Memory B cell (primary cell): Measurements from ENCODE around the gene MAEA.

Source experiments
- ATAC-seq: fragments of 150-1000 bp; cut with Tn5 transposase; 2 replicates; pipeline ENCODE4 v1.10.0; 2021; ENCODE audit warnings: low read depth, mild to moderate bottlenecking, moderate library complexity
- DNase-seq, 2 donors: peaks; one replicate each; pipeline ENCODE4 v3.0.0; 2022; ENCODE audit warnings: low spot score in 2 of 2
- H3K27ac Mint-ChIP-seq: one replicate; pipeline ENCODE4 v1.8.0; 2022; ENCODE audit warnings: mild to moderate bottlenecking, moderate library complexity, mixed read lengths
- H3K27me3 Mint-ChIP-seq: one replicate; pipeline ENCODE4 v1.8.0; 2022; ENCODE audit warnings: mixed read lengths
- H3K36me3 Mint-ChIP-seq: one replicate; pipeline ENCODE4 v1.8.0; 2022; ENCODE audit warnings: mild to moderate bottlenecking, mixed read lengths
- H3K4me1 Mint-ChIP-seq: one replicate; pipeline ENCODE4 v1.8.0; 2022; ENCODE audit warnings: mixed read lengths
- H3K4me3 Mint-ChIP-seq: one replicate; pipeline ENCODE4 v1.8.0; 2022; ENCODE audit warnings: mild to moderate bottlenecking, moderate library complexity, mixed read lengths
- H3K9me3 Mint-ChIP-seq: one replicate; pipeline ENCODE4 v1.8.0; 2022; ENCODE audit warnings: mixed read lengths

MAEA gene

GRCh38 chr4:1246901-1247863, 42.5 kb upstream of the MAEA start:
- peak overlapping the region; percentile 87 for H3K27ac Mint-ChIP-seq
- no peaks in the 10 kb centered on the region for H3K27me3 Mint-ChIP-seq
- H3K9me3 Mint-ChIP-seq: no peaks in the 10 kb centered on the region
- H3K4me1 Mint-ChIP-seq: peaks cover 51% of the 10 kb centered on the region
- H3K36me3 Mint-ChIP-seq: peaks cover 3% of the 10 kb centered on the region
- ATAC-seq (no peak), DNase-seq (no peak)
- peak overlapping the region; percentile 91 for H3K4me3 Mint-ChIP-seq

- DNase-seq (no peak), ATAC-seq (peak; percentile 28)
- peak overlapping the region; percentile 87 for H3K27ac Mint-ChIP-seq
- no peaks in the 10 kb centered on the region for H3K9me3 Mint-ChIP-seq
- H3K27me3 Mint-ChIP-seq: no peaks in the 10 kb centered on the region
- H3K4me1 Mint-ChIP-seq: peaks cover 49% of the 10 kb centered on the region
- H3K36me3 Mint-ChIP-seq: peaks cover 6% of the 10 kb centered on the region
- H3K4me3 Mint-ChIP-seq: peak overlapping the region; percentile 91
These were observed 41.8 kb upstream of the MAEA start for GRCh38 chr4:1247864-1248244.

GRCh38 chr4:1248245-1249147, 41.2 kb upstream of the MAEA start, which contains the start of gene CTBP1:
TSS of gene CTBP1 (minus strand) at chr4:1249130. CDS start at chr4:1241331, 7,799 bp downstream.
- H3K27me3 Mint-ChIP-seq: no peaks in the 10 kb centered on the region
- peak within 1 kb of the TSS; percentile 97 for H3K27ac Mint-ChIP-seq
- H3K36me3 Mint-ChIP-seq: peaks cover 9% of the 10 kb centered on the region
- H3K4me3 Mint-ChIP-seq: peak within 1 kb of the TSS; percentile 93
- DNase-seq (peak; percentile 90 to 93), ATAC-seq (peak; percentile 48)
- H3K4me1 Mint-ChIP-seq: peaks cover 49% of the 10 kb centered on the region
- H3K9me3 Mint-ChIP-seq: no peaks in the 10 kb centered on the region

- peaks cover 12% of the 10 kb centered on the region for H3K36me3 Mint-ChIP-seq
- peak; percentile 85 for DNase-seq
- H3K4me1 Mint-ChIP-seq: peaks cover 48% of the 10 kb centered on the region
- H3K9me3 Mint-ChIP-seq: no peaks in the 10 kb centered on the region
- H3K27ac Mint-ChIP-seq: peak overlapping the region; percentile 97
- H3K27me3 Mint-ChIP-seq: no peaks in the 10 kb centered on the region
- H3K4me3 Mint-ChIP-seq: peak overlapping the region; percentile 93
- ATAC-seq: peak; percentile 67
These were observed 40.5 kb upstream of the MAEA start for GRCh38 chr4:1249148-1249730.

GRCh38 chr4:1249731-1250526, 39.8 kb upstream of the MAEA start:
- Mint-ChIP-seq H3K27ac (peak overlapping the region; percentile 97), H3K4me3 (peak overlapping the region; percentile 93), H3K27me3 (no peaks in the 10 kb centered on the region), H3K9me3 (no peaks in the 10 kb centered on the region), H3K36me3 (peaks cover 14% of the 10 kb centered on the region), H3K4me1 (peaks cover 44% of the 10 kb centered on the region)
- ATAC-seq (peak; percentile 27), DNase-seq (peak in 1 of 2 donors; percentile 51)

- Mint-ChIP-seq H3K4me3 (peak overlapping the region; percentile 93), H3K27ac (peak overlapping the region; percentile 97), H3K27me3 (no peaks in the 10 kb centered on the region), H3K36me3 (peaks cover 14% of the 10 kb centered on the region), H3K9me3 (no peaks in the 10 kb centered on the region), H3K4me1 (peaks cover 39% of the 10 kb centered on the region)
- no peak for DNase-seq
- ATAC-seq: no peak
These were observed 39.2 kb upstream of the MAEA start for GRCh38 chr4:1250527-1250812.

- Mint-ChIP-seq H3K9me3 (peaks cover 2% of the 10 kb centered on the region), H3K36me3 (peaks cover 14% of the 10 kb centered on the region), H3K27ac (peak overlapping the region; percentile 97), H3K27me3 (no peaks in the 10 kb centered on the region), H3K4me3 (peak overlapping the region; percentile 11), H3K4me1 (peaks cover 33% of the 10 kb centered on the region)
- DNase-seq: no peak
- ATAC-seq: no peak
These were observed 38.5 kb upstream of the MAEA start for GRCh38 chr4:1250921-1251772.

GRCh38 chr4:1251773-1252066, 38.0 kb upstream of the MAEA start:
- Mint-ChIP-seq H3K4me3 (peak overlapping the region; percentile 37), H3K4me1 (peaks cover 29% of the 10 kb centered on the region), H3K36me3 (peaks cover 14% of the 10 kb centered on the region), H3K27ac (peak overlapping the region; percentile 14), H3K9me3 (peaks cover 4% of the 10 kb centered on the region), H3K27me3 (no peaks in the 10 kb centered on the region)
- no peak for DNase-seq
- no peak for ATAC-seq

GRCh38 chr4:1252928-1253492, 36.7 kb upstream of the MAEA start:
- no peak overlapping the region for H3K4me3 Mint-ChIP-seq
- no peaks in the 10 kb centered on the region for H3K27me3 Mint-ChIP-seq
- peaks cover 5% of the 10 kb centered on the region for H3K9me3 Mint-ChIP-seq
- H3K27ac Mint-ChIP-seq: no peak overlapping the region
- peaks cover 23% of the 10 kb centered on the region for H3K4me1 Mint-ChIP-seq
- H3K36me3 Mint-ChIP-seq: peaks cover 14% of the 10 kb centered on the region
- no peak for DNase-seq
- no peak for ATAC-seq

GRCh38 chr4:1253831-1254230, 35.9 kb upstream of the MAEA start:
- no peak for DNase-seq
- no peak for ATAC-seq
- peaks cover 16% of the 10 kb centered on the region for H3K36me3 Mint-ChIP-seq
- no peak overlapping the region for H3K4me3 Mint-ChIP-seq
- peaks cover 5% of the 10 kb centered on the region for H3K9me3 Mint-ChIP-seq
- H3K4me1 Mint-ChIP-seq: peaks cover 23% of the 10 kb centered on the region
- no peak overlapping the region for H3K27ac Mint-ChIP-seq
- no peaks in the 10 kb centered on the region for H3K27me3 Mint-ChIP-seq

GRCh38 chr4:1255151-1255550, 34.5 kb upstream of the MAEA start:
- H3K9me3 Mint-ChIP-seq: peaks cover 5% of the 10 kb centered on the region
- H3K27ac Mint-ChIP-seq: no peak overlapping the region
- ATAC-seq (no peak), DNase-seq (no peak)
- H3K27me3 Mint-ChIP-seq: no peaks in the 10 kb centered on the region
- H3K4me1 Mint-ChIP-seq: peaks cover 24% of the 10 kb centered on the region
- peaks cover 16% of the 10 kb centered on the region for H3K36me3 Mint-ChIP-seq
- no peak overlapping the region for H3K4me3 Mint-ChIP-seq

GRCh38 chr4:1255699-1256098, 34.0 kb upstream of the MAEA start:
- no peaks in the 10 kb centered on the region for H3K27me3 Mint-ChIP-seq
- H3K36me3 Mint-ChIP-seq: peaks cover 16% of the 10 kb centered on the region
- ATAC-seq (no peak), DNase-seq (no peak)
- H3K9me3 Mint-ChIP-seq: peaks cover 5% of the 10 kb centered on the region
- no peak overlapping the region for H3K4me3 Mint-ChIP-seq
- H3K4me1 Mint-ChIP-seq: peaks cover 24% of the 10 kb centered on the region
- no peak overlapping the region for H3K27ac Mint-ChIP-seq
